Smooth muscle cell (in vitro differentiated cells): ENCODE results near the gene ZBTB46. TPM values are rescaled to one million over a fixed set of nuclear protein-coding genes. Genes with fewer than 3 reads are reported as not detected.

Experiments used
- DNase-seq: peaks from one replicate; lab custom pipeline; 2025; ENCODE audit not compliant: unreplicated experiment; lab: John Stamatoyannopoulos, UW
- H2AFZ ChIP-seq: fragments of 200-600 bp; sonication (generic); 2 replicates; pipeline ENCODE4 v1.6.0; 2016; ENCODE audit warnings: antibody characterized with exemption, low read depth, mild to moderate bottlenecking
- H3F3A ChIP-seq: fragments of 200-600 bp; sonication (generic); 2 replicates; pipeline ENCODE4 v1.6.0; 2017; ENCODE audit warnings: antibody characterized with exemption, low read depth
- H3K27ac ChIP-seq: fragments of 200-600 bp; sonication (generic); 2 replicates; pipeline ENCODE4 v1.5.1; 2016; ENCODE audit warnings: low read depth, mild to moderate bottlenecking
- H3K27me3 ChIP-seq: fragments of 200-600 bp; sonication (generic); 2 replicates; pipeline ENCODE4 v1.6.1; 2016; ENCODE audit warnings: low read depth, mild to moderate bottlenecking
- H3K36me3 ChIP-seq: fragments of 200-600 bp; sonication (generic); 2 replicates; pipeline ENCODE4 v1.5.1; 2016; ENCODE audit warnings: low read depth
- H3K4me1 ChIP-seq: fragments of 200-600 bp; sonication (generic); 2 replicates; pipeline ENCODE4 v1.5.1; 2016; ENCODE audit warnings: low read depth
- H3K4me2 ChIP-seq: fragments of 200-600 bp; sonication (generic); 2 replicates; pipeline ENCODE4 v1.6.0; 2016; ENCODE audit warnings: mild to moderate bottlenecking
- H3K4me3 ChIP-seq: fragments of 200-600 bp; sonication (generic); 2 replicates; pipeline ENCODE4 v1.5.1; 2016; ENCODE audit warnings: mild to moderate bottlenecking
- H3K79me2 ChIP-seq: fragments of 200-600 bp; sonication (generic); 2 replicates; pipeline ENCODE4 v1.6.0; 2016; ENCODE audit warnings: low read depth, mild to moderate bottlenecking
- H3K9ac ChIP-seq: fragments of 200-600 bp; sonication (generic); 2 replicates; pipeline ENCODE4 v1.6.0; 2016; ENCODE audit warnings: low read depth
- H3K9me3 ChIP-seq: fragments of 200-600 bp; sonication (generic); replicated peaks from 2 replicates; pipeline ENCODE4 v1.5.1; 2016; ENCODE audit warnings: low read depth
- H4K20me1 ChIP-seq: fragments of 200-600 bp; sonication (generic); 2 replicates; pipeline ENCODE4 v1.6.0; 2016; ENCODE audit warnings: low read depth
- WGBS: methylation state at CpG from one replicate; pipeline ENCODE4 v1.1.7; 2016; ENCODE audit warnings: low lambda C conversion rate; 5-methylcytosine and 5-hydroxymethylcytosine counted together
- polyA plus RNA-seq: library from polyadenylated mRNA; unstranded; fragments of >200 nt; fragmentation: Nextera tagmentation; extraction: Ambion mirVana; gene quantifications from 2 replicates; pipeline ENCODE4 v1.2.1, GENCODE V29; 2016
- total RNA-seq: library from RNA; depleted of rRNA; stranded (reverse); fragments of >200 nt; gene quantifications from 2 replicates; pipeline ENCODE4 v1.2.3, GENCODE V29; 2014
- TF ChIP-seq, protein P1 (sequence below): fragments of 200-600 bp; sonication (generic); IDR thresholded peaks from 2 replicates; pipeline ENCODE4 v1.5.1; 2017; ENCODE audit warnings: borderline replicate concordance, mild to moderate bottlenecking, antibody characterized with exemption; ENCODE audit not compliant: insufficient read depth, poor library complexity, severe bottlenecking

The ZBTB46 gene
- total and polyA plus RNA-seq, 2 experiments from 2014 or later, result 2.3 to 2.7 TPM

DNA sequence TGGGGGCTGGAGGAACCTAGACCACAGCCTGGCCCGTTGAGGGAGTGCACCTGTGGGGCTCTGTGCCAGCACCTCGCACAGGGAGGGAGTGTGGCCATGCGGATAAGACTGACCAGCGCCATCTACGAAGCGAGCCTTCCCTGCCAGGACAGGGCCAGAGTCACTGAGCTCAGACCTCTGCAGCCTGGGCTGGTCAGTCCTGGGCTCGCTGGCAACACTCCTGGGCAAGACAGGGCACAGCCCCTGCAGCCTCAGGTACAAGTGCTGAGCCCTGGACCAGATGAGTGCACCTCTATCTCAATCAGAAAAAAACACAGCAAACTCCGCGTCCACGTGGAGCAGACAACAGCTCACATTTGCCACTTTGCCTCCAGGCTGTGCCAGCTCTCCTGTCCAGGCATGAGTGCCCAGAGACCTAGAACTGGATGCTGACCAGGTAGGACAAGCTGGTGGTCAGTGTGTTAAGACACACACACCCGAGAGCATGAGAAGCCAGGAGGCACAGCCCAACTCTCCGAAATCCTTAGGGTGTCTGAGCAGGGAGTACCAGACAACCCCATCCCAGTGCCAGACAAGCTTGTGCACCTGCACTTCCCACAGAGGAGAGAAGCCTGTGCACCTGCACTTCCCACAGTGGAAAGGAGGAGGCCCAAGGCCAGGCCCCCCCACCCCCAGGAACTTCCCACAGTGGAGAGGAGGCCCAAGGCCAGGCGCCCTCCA is 128.2 kb downstream of the ZBTB46 start:
- Histone ChIP-seq H3K36me3 (no peaks in the 10 kb centered on the region), H3K9ac (no peak overlapping the region), H3F3A (no peaks in the 10 kb centered on the region), H4K20me1 (no peaks in the 10 kb centered on the region), H3K9me3 (no peaks in the 10 kb centered on the region), H3K4me2 (no peak overlapping the region), H3K4me1 (peaks cover 19% of the 10 kb centered on the region), H3K27me3 (no peaks in the 10 kb centered on the region), H2AFZ (no peak overlapping the region), H3K4me3 (no peak overlapping the region), H3K27ac (no peak overlapping the region), H3K79me2 (peaks cover 24% of the 10 kb centered on the region)
- 87% methylated on average over 13 of the region's 13 CpGs for WGBS
- no peak for DNase-seq
- TF ChIP-seq, protein P1, sequence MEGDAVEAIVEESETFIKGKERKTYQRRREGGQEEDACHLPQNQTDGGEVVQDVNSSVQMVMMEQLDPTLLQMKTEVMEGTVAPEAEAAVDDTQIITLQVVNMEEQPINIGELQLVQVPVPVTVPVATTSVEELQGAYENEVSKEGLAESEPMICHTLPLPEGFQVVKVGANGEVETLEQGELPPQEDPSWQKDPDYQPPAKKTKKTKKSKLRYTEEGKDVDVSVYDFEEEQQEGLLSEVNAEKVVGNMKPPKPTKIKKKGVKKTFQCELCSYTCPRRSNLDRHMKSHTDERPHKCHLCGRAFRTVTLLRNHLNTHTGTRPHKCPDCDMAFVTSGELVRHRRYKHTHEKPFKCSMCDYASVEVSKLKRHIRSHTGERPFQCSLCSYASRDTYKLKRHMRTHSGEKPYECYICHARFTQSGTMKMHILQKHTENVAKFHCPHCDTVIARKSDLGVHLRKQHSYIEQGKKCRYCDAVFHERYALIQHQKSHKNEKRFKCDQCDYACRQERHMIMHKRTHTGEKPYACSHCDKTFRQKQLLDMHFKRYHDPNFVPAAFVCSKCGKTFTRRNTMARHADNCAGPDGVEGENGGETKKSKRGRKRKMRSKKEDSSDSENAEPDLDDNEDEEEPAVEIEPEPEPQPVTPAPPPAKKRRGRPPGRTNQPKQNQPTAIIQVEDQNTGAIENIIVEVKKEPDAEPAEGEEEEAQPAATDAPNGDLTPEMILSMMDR, result no peak

DNA sequence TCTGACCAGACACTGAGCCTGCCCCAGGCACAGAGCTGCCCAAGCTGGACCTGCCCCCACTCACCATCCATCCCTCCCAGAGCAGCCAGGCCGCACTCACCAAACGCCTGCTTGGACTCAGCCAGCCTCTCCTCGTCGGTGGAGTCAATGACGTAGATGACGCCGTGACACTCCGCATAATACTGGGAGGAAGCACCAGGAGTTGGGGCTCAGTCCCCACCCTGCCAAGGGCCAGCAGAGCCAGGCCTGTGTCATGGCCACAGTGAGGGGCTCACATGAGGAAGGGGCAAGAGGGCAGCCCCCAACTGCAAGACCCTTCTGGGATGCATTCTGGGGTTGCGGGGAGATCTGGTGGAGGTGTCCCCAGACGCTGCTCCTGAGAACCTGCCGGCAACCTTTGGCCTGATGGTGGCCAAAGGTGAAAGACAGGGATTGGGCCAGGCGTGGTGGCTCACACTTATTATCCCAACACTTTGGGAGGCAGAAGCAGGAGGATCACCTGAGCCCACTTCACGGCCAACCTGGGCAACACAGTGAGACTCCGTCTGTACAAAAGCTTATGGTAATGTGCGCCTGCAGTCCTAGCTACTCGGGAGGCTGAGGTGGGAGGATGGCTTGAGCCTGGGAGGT is 128.9 kb downstream of the ZBTB46 start:
- 91% methylated on average over 16 of the region's 16 CpGs for WGBS
- H3K4me2 ChIP-seq, result no peak overlapping the region
- H3K27ac ChIP-seq, result no peak overlapping the region
- H3K36me3 ChIP-seq, result no peaks in the 10 kb centered on the region
- no peaks in the 10 kb centered on the region for H4K20me1 ChIP-seq
- TF ChIP-seq, protein P1, result no peak
- peaks cover 26% of the 10 kb centered on the region for H3K4me1 ChIP-seq
- no peaks in the 10 kb centered on the region for H3F3A ChIP-seq
- H3K9me3 ChIP-seq, result no peaks in the 10 kb centered on the region
- DNase-seq, result no peak
- no peak overlapping the region for H3K9ac ChIP-seq
- H2AFZ ChIP-seq, result no peak overlapping the region
- no peaks in the 10 kb centered on the region for H3K27me3 ChIP-seq
- H3K4me3 ChIP-seq, result no peak overlapping the region
- H3K79me2 ChIP-seq, result peaks cover 16% of the 10 kb centered on the region

DNA sequence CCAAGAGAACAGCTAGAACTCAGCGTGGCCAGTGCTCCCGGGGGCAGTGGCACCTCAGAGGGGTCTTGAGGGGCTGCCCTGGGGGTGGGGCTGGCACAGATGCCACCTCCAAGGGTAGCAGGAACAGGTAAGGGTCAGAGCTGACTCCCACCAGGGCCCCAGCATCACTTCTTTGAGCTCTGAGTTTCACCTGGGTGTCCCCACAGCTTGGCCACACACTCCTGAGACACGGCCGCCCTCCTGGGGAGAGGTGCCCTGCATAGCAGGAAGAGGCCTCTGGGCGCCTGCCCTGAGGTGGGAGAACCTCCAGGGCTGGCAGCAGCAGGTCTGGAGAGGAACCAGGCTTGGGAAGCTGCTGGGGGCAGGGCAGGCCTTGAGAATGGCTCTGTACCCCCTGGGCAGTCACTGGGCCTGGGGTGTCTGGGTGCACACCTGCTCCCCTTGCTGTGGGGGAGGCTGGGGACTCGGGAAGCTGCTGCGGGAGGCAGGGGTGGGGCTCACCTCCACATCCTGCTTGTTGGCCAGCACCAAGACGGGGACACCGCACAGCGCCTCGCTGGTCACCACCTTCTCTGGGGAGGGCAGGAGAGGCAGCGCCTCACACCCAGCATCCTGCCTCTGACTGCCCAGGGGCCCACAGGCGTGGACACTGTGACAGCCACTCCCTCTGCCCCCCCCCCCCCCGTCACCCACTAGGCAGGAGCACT is 129.6 kb downstream of the ZBTB46 start:
- Histone ChIP-seq H3K9ac (no peak overlapping the region), H4K20me1 (no peaks in the 10 kb centered on the region), H3K4me2 (no peak overlapping the region), H3F3A (no peaks in the 10 kb centered on the region), H3K4me1 (peaks cover 23% of the 10 kb centered on the region), H3K27ac (no peak overlapping the region), H3K36me3 (no peaks in the 10 kb centered on the region), H3K27me3 (no peaks in the 10 kb centered on the region), H2AFZ (no peak overlapping the region), H3K79me2 (peaks cover 10% of the 10 kb centered on the region), H3K9me3 (no peaks in the 10 kb centered on the region), H3K4me3 (no peak overlapping the region)
- TF ChIP-seq, protein P1, result no peak
- DNase-seq, result no peak
- 95% methylated on average over 13 of the region's 14 CpGs for WGBS
